Limb (tissue), 2 donors: ENCODE data around the gene FRMD1.
"Not testable (repeated sequence)": the region's sequence is repeated elsewhere in the genome, so short reads cannot be mapped to it uniquely, and the experiment has no call there.

Source experiments
- DNase-seq, 2 donors: peaks; one replicate each; pipeline ENCODE4 v3.0.0-alpha.2; 2016; ENCODE audit errors: extremely low spot score in 2 of 2

FRMD1 gene

GRCh38 chr6:168078175-168078942, 653 bp downstream of the FRMD1 start:
- DNase-seq = no peak

- DNase-seq = not testable (repeated sequence)
These were observed 1.6 kb downstream of the FRMD1 start for GRCh38 chr6:168077401-168077800.

- no peak for DNase-seq
These were observed 3.2 kb downstream of the FRMD1 start for GRCh38 chr6:168075787-168076202.

GRCh38 chr6:168075216-168075615, 3.8 kb downstream of the FRMD1 start:
- DNase-seq = no peak

- no peak for DNase-seq
These were observed 4.9 kb downstream of the FRMD1 start for GRCh38 chr6:168073937-168074730.

GRCh38 chr6:168072730-168073129, 6.3 kb downstream of the FRMD1 start:
- DNase-seq = no peak

GRCh38 chr6:168072261-168072660, 6.8 kb downstream of the FRMD1 start:
- no peak for DNase-seq

- DNase-seq = no peak
These were observed 7.4 kb downstream of the FRMD1 start for GRCh38 chr6:168071620-168072019.

- DNase-seq = no peak
These were observed 8.2 kb downstream of the FRMD1 start for GRCh38 chr6:168070804-168071203.

GRCh38 chr6:168067081-168067759, 11.8 kb downstream of the FRMD1 start:
- no peak for DNase-seq

GRCh38 chr6:168064226-168064807, 14.7 kb downstream of the FRMD1 start:
- DNase-seq = no peak

- no peak for DNase-seq
These were observed 15.6 kb downstream of the FRMD1 start for GRCh38 chr6:168063431-168063830.

GRCh38 chr6:168062346-168063289, 16.4 kb downstream of the FRMD1 start:
- no peak for DNase-seq

GRCh38 chr6:168061269-168062210, 17.5 kb downstream of the FRMD1 start:
- DNase-seq = no peak

- peak; percentile 26 to 58 for DNase-seq
These were observed 18.5 kb downstream of the FRMD1 start for GRCh38 chr6:168060521-168060931.

GRCh38 chr6:168058691-168059551, 20.1 kb downstream of the FRMD1 start:
- DNase-seq = no peak

GRCh38 chr6:168057836-168058235, 21.2 kb downstream of the FRMD1 start:
- DNase-seq = no peak

GRCh38 chr6:168056892-168057527, 22.0 kb downstream of the FRMD1 start:
- no peak for DNase-seq
